ENCODE results near the gene SNUPN.
A peak's percentile ranks its signal among the peaks of the same experiment; 100 is the strongest.
"Not testable (repeated sequence)": the region's sequence is repeated elsewhere in the genome, so short reads cannot be mapped to it uniquely, and the experiment has no call there.

The SNUPN gene

DNA sequence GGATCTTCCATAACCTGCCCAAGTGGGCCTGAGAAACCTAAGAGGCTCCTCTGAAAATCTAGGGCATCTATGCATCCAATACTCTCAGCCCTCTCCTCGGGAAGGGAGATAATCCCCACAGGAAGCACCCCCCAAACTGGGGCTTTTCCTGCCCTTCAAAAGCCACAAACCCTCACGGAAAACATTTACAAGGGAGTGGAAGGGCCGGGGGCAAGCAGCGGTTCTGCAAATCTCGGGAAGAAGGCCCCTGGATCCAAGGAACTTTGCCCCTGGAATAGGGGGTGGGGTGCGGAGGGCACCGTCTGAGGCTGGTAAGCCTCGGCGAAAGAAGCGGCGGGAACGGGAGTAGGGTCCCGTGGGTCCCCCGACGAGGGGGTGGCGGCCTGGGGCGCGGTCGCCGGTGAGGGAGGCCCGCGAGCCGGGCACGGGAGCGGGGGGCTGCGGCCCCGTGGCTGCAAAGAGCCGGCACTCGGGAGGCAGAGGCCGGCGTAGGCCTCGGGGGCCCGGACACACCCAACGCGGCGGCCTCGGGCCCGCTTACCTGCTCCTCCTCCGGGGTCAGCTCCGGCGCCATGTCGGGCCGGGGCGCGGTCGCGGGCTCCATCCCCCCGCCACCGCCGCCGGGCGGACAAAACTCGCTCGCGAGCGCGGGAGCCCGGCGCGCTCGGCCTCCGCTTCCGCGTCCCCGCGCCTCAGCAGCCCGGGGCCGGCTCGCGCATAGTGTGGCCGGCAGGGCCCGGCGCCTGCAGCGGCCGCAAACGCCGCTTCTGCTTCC, 47.2 kb downstream of the SNUPN start:
- peak in 1 of 2 experiments; percentile 25 for DNase-seq

DNA sequence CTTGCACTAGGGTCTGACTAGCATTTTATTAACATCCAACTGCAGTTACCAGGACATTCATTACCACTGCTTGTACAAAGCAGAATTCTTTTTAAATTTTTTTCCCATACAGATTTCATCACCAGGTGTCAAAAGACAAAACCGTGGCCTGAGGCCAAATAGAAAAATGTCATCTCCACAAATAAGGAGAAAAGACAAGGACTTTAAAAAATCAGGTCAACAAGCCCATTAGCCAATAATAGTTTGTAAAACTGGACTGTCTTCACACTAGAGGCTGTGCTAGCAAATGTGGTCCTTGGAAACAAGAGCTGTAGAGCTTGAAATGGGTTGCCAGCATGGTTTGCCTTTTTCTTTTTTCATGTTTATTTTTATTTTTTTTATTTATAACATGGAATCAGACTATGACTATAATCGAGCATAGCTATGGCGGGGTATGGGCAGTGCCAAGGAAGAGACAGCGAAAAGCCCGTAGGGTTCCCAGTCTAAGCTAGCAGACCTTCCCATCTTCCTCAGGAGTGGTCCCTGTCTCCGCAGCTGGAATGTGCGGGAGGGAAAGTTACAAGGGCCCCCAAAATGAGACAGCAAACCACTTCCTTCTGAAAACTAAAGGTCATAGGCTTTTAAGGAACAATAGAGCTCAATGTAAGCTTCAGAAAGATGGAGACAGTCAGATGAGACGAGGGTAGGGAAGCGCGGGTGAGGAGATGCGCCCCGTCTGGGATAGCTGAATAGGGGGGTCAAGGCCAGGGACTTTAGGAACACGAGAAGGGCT, 47.9 kb downstream of the SNUPN start:
- DNase-seq: no peak

DNA sequence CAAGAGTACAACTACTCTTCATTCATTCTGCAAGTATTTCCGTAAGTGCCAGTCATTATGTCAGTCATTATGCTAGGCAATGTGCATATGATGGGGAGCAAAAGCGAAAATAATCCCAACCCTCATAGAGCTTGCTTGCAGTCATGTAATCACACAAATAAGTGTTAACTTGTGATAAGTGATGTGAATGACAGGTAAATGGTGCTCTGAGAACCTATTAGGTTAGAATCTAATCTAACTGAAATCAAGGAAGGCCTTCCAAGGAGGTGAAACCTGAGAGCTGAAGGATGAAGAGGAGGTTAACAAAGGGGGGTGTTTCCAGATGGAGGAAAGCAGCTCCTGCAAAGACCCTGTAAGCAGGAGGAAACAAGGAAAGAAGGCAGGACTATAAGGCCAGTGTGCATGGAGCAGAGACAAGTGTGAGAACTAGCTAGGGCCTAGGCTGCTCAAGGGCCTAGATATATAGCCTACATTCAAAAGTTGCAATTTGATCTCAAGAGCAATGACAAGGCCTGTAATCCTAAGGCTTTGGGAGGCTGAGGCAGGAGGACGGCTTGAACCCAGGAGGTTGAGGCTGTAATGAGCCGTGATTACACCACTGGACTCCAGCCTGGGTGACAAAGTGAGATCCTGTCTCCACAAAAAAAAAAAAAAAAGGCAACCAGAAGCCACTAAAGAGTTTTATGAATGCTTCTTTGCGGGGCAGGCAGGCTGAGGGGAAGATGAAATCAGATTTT, 51.7 kb downstream of the SNUPN start:
- DNase-seq: no peak

DNA sequence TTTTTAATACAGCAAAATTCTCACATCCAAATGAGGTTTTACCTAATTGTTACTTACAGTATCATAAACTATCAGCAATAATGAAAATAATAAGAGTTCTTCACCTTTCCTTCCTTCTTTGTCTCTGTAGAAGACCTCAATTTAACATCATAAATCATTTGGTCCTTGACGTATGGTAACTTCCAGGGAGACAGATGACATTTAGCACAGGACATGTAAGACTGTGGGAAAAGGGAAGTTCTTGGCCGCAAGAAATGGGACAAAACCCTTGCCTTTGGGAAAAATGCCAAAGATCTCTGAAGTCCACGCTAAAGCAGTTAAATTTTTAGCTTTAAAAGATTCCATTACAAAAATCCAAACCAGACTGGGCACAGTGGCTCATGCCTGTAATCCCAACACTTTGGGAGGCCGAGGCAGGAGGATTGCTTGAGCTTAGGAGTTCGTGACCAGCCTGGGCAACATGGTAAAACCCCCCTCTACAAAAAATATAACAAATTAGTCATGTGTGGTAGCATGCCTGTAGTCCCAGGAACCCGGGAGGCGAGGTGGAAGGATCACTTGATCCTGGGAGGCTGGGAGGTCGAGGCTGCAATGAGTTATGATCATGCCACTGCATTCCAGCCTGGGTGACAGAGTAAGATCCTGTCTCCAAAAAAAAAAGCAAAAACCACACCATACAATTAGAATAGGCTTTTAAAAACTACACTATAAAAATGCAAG, 55.2 kb downstream of the SNUPN start:
- DNase-seq: no peak

DNA sequence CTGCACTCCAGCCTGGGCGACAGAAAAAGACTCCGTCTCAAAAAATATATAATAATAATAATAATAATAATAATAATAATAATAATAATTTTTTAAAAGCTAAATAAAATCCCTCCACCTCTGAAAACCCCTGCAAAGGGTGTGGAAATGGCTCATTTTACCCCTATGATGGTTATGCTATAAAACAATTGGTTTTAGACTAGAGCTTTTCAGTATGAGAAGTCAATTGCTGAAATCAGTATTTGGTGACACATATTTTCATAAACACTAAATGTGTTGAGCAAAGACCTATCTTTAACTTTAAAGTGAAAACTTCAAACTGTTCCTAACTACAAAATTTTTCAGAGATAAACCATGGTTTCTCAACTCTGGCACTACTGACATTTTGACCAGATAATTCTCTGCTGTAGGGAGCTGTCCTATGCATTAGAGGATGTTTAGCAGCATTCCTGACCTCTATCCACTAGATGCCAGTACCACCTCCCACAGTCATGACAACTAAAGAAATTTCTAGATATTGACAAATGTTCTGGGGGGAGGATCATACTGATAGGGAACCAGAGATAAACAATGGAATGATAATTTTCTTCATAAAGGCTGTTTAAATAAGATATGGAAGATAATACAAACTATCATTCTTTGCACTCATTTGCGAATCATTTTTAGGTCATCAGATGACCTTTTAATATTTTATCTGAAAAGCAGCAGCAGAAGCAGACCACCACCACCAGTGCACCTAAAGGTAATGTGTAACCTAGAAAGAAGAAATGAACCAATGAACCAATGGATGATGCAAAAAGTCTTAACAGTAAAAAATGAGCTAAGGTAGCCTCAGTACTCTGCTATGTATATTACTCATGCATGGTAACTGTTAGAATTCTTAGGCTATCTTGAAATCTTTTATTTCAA, 60.2 kb downstream of the SNUPN start:
- no peak for DNase-seq

DNA sequence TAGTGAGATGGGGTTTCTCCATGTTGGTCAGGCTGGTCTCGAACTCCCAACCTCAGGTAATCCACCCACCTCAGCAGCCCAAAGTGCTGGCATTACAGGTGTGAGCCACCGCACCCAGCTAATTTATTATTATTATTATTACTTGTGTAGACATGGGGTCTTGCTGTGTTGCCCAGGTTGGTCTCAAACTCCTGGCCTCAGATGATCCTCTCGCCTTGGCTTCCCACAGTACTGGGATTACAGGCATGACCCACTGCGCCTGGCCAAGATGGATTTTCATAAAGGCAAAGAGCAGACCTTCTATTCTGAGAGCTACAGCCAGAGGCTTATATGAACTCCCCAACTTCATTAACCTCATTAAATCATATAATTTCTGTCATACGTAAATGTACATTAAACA, 63.6 kb downstream of the SNUPN start:
- DNase-seq: no peak

DNA sequence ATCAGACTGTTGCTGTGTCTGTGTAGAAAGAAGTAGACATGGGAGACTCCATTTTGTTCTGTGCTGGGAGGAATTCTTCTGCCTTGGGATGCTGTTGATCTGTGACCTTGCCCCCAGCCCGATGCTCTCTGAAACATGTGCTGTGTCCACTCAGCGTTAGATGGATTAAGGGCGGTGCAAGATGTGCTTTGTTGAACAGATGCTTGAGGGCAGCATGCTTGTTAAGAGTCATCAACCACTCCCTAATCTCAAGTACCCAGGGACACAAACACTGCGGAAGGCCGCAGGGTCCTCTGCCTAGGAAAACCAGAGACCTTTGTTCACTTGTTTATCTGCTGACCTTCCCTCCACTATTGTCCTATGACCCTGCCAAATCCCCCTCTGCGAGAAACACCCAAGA, 66.2 kb downstream of the SNUPN start:
- DNase-seq: not testable (repeated sequence)

DNA sequence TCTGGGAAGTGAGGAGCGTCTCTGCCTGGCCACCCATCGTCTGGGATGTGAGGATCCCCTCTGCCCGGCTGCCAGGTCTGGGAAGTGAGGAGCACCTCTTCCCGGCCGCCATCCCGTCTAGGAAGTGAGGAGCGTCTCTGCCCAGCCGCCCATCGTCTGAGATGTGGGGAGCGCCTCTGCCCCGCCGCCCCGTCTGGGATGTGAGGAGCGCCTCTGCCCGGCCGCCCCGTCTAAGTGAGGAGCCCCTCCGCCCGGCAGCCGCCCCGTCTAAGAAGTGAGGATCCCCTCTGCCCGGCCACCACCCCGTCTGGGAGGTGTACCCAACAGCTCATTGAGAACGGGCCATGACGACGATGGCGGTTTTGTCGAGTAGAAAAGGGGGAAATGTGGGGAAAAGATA, 66.6 kb downstream of the SNUPN start:
- not testable (repeated sequence) for DNase-seq

DNA sequence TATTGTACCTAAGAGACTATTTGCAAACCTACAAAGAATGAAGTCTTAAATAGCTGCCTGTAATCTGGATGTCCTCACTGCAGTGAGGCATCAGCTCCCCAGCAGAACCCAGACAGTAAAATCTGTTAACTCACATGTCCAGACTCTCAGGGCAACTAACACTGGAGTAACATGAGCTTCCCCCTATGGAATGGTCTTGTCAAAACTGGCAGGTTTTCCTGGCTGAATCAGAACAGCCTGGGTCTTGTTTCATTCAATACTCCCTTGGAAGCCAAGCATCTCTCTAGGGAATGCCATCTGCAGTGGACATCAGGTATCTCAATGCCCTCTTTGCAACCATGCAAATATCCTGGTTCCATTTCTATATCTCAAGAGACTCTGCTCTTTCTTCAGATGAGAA, 70.8 kb downstream of the SNUPN start:
- peak in 1 of 2 experiments; percentile 83 for DNase-seq

DNA sequence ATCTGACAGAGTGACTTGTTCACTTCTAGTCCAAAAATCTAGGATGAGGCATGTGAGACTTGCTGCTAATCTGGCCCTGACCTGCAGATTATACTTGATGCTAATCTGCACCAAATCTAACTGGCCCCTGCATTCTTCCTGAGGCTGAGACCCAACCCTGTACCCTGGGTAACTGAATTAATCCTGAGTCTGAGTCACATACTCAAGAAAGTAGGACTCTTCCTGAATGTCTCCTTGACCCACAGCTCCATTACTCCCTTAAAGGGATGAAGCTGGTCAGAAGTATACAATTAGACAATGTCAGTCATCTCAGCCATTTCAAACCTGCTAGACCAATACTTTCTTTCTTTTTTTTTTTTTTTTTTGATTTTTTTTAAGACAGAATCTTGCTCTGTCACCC, 71.9 kb downstream of the SNUPN start:
- no peak for DNase-seq

DNA sequence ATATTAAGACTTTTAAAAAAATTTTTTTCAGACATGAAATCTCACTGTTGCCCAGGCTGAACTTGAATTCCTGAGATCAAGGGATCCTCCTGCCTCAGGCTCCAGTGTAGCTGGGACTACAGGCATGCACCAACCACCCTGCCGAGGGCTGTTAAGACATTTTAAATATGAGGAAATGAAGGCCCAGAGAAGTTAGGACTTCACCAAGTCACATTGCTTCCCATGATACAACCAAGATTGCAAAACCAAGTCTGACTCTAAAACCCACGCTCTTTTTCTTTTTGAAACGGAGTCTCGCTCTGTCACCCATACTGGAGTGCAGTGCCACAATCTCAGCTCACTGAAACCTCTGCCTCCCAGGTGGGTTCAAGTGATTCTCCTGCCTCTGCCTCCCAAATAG, 74.4 kb downstream of the SNUPN start:
- DNase-seq: no peak

Data from NCI-H446 (cell line).